Stomach (tissue), 9 donors: ENCODE results near the gene VAV2. TPM values are rescaled to one million over a fixed set of nuclear protein-coding genes. Genes with fewer than 3 reads are reported as not detected.

Experiments
- DNase-seq, 2 donors: peaks; one replicate each; pipeline versions ENCODE4 v3.0.0 to v3.0.0-alpha.2; 2013 to 2019
- H3K27ac ChIP-seq, 5 donors: fragments of 200-600 bp in 4 of 5; sonication (generic) in 4 of 5; one replicate each; pipeline ENCODE4 v1.5.1; 2013 to 2019; ENCODE audit warnings: mild to moderate bottlenecking in 1 of 5, moderate library complexity in 1 of 5
- H3K27me3 ChIP-seq, 3 donors: fragments of 200-600 bp; sonication (generic); one replicate each; pipeline ENCODE4 v1.5.1; 2017 to 2019; ENCODE audit warnings: mixed run types in 1 of 3
- H3K36me3 ChIP-seq, 4 donors: fragments of 200-600 bp; sonication (generic); 1 replicate in 3 of 4; 2 replicates in 1 of 4; pipeline ENCODE4 v1.5.1; 2016 to 2019
- H3K4me1 ChIP-seq, 4 donors: fragments of 200-600 bp; sonication (generic); one replicate each; pipeline ENCODE4 v1.5.1; 2016 to 2019
- H3K4me3 ChIP-seq, 4 donors: fragments of 200-600 bp; sonication (generic) in 3 of 4; one replicate each; pipeline ENCODE4 v1.5.1; 2016 to 2019; ENCODE audit warnings: mild to moderate bottlenecking in 1 of 4
- H3K9me3 ChIP-seq, 4 donors: fragments of 200-600 bp; sonication (generic); one replicate each; pipeline ENCODE4 v1.5.1; 2016 to 2019
- EP300 ChIP-seq: sonication (generic); formaldehyde crosslinking; IDR thresholded peaks from one replicate; pipeline ENCODE4 v1.6.1; 2017; ENCODE audit warnings: antibody characterized with exemption
- POLR2A ChIP-seq, 4 donors: fragments of 450-650 bp; IDR thresholded peaks; one replicate each; pipeline ENCODE4 v1.6.1; 2016; ENCODE audit warnings: antibody characterized with exemption in 4 of 4, control low read depth in 2 of 4, mild to moderate bottlenecking in 1 of 4, moderate library complexity in 1 of 4
- POLR2AphosphoS5 ChIP-seq, 3 donors: sonication (generic); formaldehyde crosslinking; IDR thresholded peaks; one replicate each; pipeline ENCODE4 v1.6.1; 2016; ENCODE audit warnings: antibody characterized with exemption in 3 of 3
- WGBS, 5 donors: extraction: QIAGEN DNeasy Blood & Tissue Kit in 3 of 5; methylation state at CpG; one replicate each; pipeline versions ENCODE4 v1.1.5 to v1.1.7; 2013 to 2018; 5-methylcytosine and 5-hydroxymethylcytosine counted together
- intact Hi-C: fragments of 100-400 bp; cut with DNase I; formaldehyde crosslinking; loops from one replicate; pipeline ENCODE4 v1.15.1; 2023; ENCODE audit warnings: low total_unique reads
- polyA plus RNA-seq, 3 donors: library from polyadenylated mRNA; stranded (reverse); fragments of 200-250 nt; gene quantifications; one replicate each; pipeline ENCODE4 v1.2.3, GENCODE V29; 2013
- total RNA-seq, 5 donors: library from RNA; depleted of rRNA; stranded (reverse); fragments of >200 nt; gene quantifications; one replicate each; pipeline versions ENCODE4 v1.1.0 to v1.2.3, GENCODE V29; 2014 to 2016
- TF ChIP-seq, protein P1 (sequence below), 7 experiments: fragments of 450-650 bp in 4 of 7; fragments of 200-600 bp in 3 of 7; sonication (generic) in 3 of 7; IDR thresholded peaks; one replicate each; pipeline ENCODE4 v1.5.1; 2016 to 2019; ENCODE audit warnings: antibody characterized with exemption in 7 of 7, control low read depth in 2 of 7, mild to moderate bottlenecking in 1 of 7
- donor health status: healthy with polysubstance abuse.
- donor health status: Bipolar disorder and iron deficiency.
- donor health status: healthy.

VAV2 gene
- total and polyA plus RNA-seq, 8 donors: 4.1 to 14.2 (median 7.0) TPM

DNA sequence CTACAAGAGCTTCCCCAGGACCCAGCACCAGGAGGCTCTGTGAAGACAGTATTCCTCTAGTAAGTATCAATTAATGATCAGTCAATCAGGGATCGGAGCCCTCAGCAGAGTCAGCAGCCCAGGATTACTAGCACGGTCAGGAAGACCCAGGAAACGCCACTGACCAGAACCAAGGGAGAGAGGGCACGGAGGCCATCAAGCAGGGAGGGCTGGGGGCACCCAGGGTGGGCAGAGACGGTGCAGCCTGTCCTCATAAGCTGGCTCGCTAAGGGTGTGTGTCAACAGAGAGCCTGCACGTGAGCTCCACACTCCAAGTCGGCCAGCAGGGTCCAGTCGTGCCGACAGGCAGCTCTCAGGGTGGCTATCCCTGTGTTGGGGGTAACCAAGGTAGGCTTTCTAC, 29.0 kb downstream of the VAV2 start:
- Histone ChIP-seq H3K4me3 (no peak overlapping the region), H3K27ac (no peak overlapping the region), H3K27me3 (no peaks in the 10 kb centered on the region), H3K9me3 (peaks cover 0 to 11% (median 6%) of the 10 kb centered on the region in 4 donors), H3K4me1 (peaks cover 15 to 51% (median 40%) of the 10 kb centered on the region in 4 donors), H3K36me3 (no peaks in the 10 kb centered on the region)
- TF ChIP-seq POLR2A (IDR thresholded peaks at IDR 0.05) (no peak), POLR2AphosphoS5 (IDR thresholded peaks at IDR 0.05) (no peak), EP300 (no peak)
- TF ChIP-seq, protein P1, sequence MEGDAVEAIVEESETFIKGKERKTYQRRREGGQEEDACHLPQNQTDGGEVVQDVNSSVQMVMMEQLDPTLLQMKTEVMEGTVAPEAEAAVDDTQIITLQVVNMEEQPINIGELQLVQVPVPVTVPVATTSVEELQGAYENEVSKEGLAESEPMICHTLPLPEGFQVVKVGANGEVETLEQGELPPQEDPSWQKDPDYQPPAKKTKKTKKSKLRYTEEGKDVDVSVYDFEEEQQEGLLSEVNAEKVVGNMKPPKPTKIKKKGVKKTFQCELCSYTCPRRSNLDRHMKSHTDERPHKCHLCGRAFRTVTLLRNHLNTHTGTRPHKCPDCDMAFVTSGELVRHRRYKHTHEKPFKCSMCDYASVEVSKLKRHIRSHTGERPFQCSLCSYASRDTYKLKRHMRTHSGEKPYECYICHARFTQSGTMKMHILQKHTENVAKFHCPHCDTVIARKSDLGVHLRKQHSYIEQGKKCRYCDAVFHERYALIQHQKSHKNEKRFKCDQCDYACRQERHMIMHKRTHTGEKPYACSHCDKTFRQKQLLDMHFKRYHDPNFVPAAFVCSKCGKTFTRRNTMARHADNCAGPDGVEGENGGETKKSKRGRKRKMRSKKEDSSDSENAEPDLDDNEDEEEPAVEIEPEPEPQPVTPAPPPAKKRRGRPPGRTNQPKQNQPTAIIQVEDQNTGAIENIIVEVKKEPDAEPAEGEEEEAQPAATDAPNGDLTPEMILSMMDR (IDR thresholded peaks at IDR 0.05): no peak
- whole genome bisulfite sequencing, 5 donors: 32 to 80% (median 40%) methylated on average over 10 of the region's 10 CpGs
- no peak for DNase-seq
- intact Hi-C loops: no loop called here

DNA sequence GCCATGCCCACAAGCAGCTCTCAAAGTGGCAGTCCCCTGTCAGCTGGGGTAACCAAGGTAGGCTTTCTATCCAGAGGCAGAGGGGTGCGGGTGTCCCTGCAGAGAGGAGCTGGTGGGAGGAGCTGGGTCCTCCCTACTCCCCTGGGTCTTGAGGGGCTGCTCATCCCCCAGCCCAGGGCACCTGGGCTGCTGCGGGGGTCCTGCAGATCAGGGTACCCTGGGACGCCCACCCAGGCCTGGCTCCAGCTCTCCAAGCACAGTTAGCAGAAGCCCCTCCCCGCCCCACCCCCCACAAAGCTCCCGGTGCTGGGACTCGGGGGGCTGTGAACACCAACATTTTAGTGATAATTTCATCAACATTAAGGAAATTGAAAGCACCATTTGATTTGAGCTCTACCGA, 29.8 kb downstream of the VAV2 start:
- H3K27ac ChIP-seq: no peak overlapping the region
- no peaks in the 10 kb centered on the region for H3K36me3 ChIP-seq
- intact Hi-C loops: no loop called here
- no peaks in the 10 kb centered on the region for H3K27me3 ChIP-seq
- DNase-seq: no peak
- H3K4me1 ChIP-seq: peaks cover 15 to 52% (median 42%) of the 10 kb centered on the region in 4 donors
- WGBS, 5 donors: 33 to 55% (median 41%) methylated on average over 5 to 7 of the region's 7 CpGs
- TF ChIP-seq, protein P1 (IDR thresholded peaks at IDR 0.05): no peak
- TF ChIP-seq EP300 (no peak), POLR2AphosphoS5 (IDR thresholded peaks at IDR 0.05) (no peak), POLR2A (IDR thresholded peaks at IDR 0.05) (no peak)
- no peak overlapping the region for H3K4me3 ChIP-seq
- peaks cover 0 to 11% (median 6%) of the 10 kb centered on the region in 4 donors for H3K9me3 ChIP-seq

DNA sequence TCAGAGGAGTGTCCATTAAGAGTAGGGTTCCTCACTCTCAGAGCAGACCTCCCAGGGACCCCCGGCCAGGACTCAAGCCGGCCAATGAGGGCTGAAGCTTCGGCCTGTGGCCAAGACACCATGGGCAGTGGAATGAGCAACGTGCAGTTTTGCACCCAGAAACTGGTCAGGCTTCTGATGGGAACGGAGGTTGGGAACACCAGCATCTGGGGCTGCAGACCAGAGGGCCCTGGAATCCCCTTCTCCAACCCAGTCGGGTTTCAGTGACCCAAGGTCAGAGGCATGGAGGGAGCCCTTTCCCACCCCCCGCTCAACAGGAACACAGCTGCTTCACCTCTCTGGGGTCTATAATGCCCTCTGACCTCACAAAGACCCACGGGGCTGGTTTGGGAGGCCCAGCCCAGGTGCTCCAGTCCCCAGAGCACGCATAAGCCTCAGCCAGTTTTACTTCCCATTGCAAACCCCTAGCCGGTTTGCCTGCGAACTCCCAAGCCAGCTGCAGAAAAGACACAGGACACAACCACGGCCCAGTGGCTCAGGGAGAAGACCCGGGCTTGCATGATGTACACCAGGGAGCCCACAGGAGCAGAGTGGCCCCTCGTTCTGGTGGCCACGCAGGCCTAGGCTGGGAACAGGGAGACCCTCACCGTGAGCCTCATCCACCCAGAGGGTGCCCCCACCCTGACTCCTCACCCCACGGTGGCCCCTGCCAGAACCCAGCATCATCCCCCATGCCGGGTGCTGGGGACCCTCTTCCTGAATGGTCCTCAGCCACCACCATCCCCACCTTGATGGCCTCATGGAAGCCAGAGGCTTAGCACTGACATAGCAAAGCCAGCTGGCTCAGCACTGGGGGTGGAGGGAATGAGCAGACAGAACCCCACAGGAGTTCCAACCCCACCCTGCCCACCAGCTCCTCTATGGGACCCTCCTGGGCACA, 30.6 kb downstream of the VAV2 start:
- Histone ChIP-seq H3K4me3 (no peak overlapping the region), H3K4me1 (peaks cover 24 to 61% (median 51%) of the 10 kb centered on the region in 4 donors), H3K36me3 (no peaks in the 10 kb centered on the region), H3K9me3 (peaks cover 0 to 11% (median 6%) of the 10 kb centered on the region in 4 donors), H3K27ac (no peak overlapping the region), H3K27me3 (no peaks in the 10 kb centered on the region)
- no peak for DNase-seq
- intact Hi-C loops: no loop called here
- TF ChIP-seq, protein P1 (IDR thresholded peaks at IDR 0.05): no peak
- TF ChIP-seq POLR2A (IDR thresholded peaks at IDR 0.05): no peak
- no peak for TF ChIP-seq POLR2AphosphoS5 (IDR thresholded peaks at IDR 0.05)
- no peak for TF ChIP-seq EP300
- 83 to 89% (median 85%) methylated on average over 15 to 18 of the region's 18 CpGs for WGBS, 5 donors

DNA sequence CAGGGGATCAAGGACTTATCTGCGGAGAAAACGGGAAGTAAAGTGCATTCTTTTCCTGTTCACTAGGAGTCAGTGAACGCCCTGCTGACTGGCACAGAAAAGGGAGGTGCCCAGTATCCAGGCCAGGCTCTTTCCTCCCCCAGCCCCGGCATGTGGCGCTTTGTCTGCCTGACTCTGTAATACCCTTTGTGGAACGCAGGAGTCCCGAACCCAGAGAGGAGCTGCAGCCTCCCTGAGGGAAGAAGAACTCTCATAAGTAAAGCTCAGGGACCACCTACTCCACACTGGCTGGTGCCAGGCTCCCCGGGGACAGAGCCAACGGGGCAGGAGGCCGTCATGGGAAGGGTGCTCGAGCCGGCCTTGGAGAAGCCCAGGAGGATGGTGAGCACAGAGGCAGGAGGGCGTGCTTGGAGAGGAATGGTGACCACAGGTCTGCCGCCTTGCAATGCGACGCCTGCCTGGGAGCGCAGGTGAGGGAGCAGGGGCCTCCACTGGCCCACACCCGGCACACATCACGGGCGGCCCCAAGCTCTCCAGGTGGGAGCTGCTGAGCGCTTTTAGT, 31.5 kb downstream of the VAV2 start:
- Histone ChIP-seq H3K9me3 (peaks cover 0 to 11% (median 6%) of the 10 kb centered on the region in 4 donors), H3K4me3 (no peak overlapping the region), H3K36me3 (no peaks in the 10 kb centered on the region), H3K4me1 (peaks cover 30 to 69% (median 59%) of the 10 kb centered on the region in 4 donors), H3K27ac (no peak overlapping the region), H3K27me3 (no peaks in the 10 kb centered on the region)
- 51 to 69% (median 62%) methylated on average over 14 to 21 of the region's 21 CpGs for whole genome bisulfite sequencing, 5 donors
- TF ChIP-seq POLR2AphosphoS5 (IDR thresholded peaks at IDR 0.05): no peak
- no peak for TF ChIP-seq EP300
- no peak for TF ChIP-seq POLR2A (IDR thresholded peaks at IDR 0.05)
- TF ChIP-seq, protein P1 (IDR thresholded peaks at IDR 0.05): peak in 1 of 7 experiments; percentile 7
- DNase-seq: peak; percentile 50 to 77
- intact Hi-C loops: no loop called here
